Erythroblast (primary cell): ENCODE results near the gene MS4A1.

Experiments used
- GATA1 ChIP-seq: IDR thresholded peaks from 2 replicates; pipeline ENCODE4 v1.6.1; 2011; ENCODE audit warnings: low read depth, mild to moderate bottlenecking, control low read depth, low read length, moderate library complexity
- POLR2A ChIP-seq: IDR thresholded peaks from 2 replicates; pipeline ENCODE4 v1.6.1; 2011; ENCODE audit warnings: mild to moderate bottlenecking, low read length

GRCh38 chr11:60502221-60502775 lies 46.7 kb downstream of the MS4A1 start:
- no peak for TF ChIP-seq POLR2A
- no peak for TF ChIP-seq GATA1
